BE2C (cell line): ENCODE results near the gene COL23A1.

Experiments
- DNase-seq: peaks from one replicate; pipeline ENCODE4 v3.0.0-alpha.2; 2020
- H3K27me3 ChIP-seq: fragments of 250-450 bp; sonication (Bioruptor Pico); 2 replicates; pipeline ENCODE4 v1.5.1; 2020; ENCODE audit warnings: mild to moderate bottlenecking
- H3K36me3 ChIP-seq: fragments of 250-450 bp; sonication (Bioruptor Pico); 2 replicates; pipeline ENCODE4 v1.5.1; 2020; ENCODE audit warnings: mild to moderate bottlenecking
- H3K4me1 ChIP-seq: fragments of 250-450 bp; sonication (Bioruptor Pico); 2 replicates; pipeline ENCODE4 v1.5.1; 2020
- H3K4me3 ChIP-seq: 2 replicates; pipeline ENCODE4 v1.5.1; 2011; ENCODE audit warnings: low read depth, low read length
- H3K9me3 ChIP-seq: fragments of 250-450 bp; sonication (Bioruptor Pico); 2 replicates; pipeline ENCODE4 v1.5.1; 2020
- TF ChIP-seq, protein P1 (sequence below): IDR thresholded peaks from 2 replicates; pipeline ENCODE4 v1.5.1; 2012; ENCODE audit warnings: mild to moderate bottlenecking, low read depth, low read length

Gene COL23A1

DNA sequence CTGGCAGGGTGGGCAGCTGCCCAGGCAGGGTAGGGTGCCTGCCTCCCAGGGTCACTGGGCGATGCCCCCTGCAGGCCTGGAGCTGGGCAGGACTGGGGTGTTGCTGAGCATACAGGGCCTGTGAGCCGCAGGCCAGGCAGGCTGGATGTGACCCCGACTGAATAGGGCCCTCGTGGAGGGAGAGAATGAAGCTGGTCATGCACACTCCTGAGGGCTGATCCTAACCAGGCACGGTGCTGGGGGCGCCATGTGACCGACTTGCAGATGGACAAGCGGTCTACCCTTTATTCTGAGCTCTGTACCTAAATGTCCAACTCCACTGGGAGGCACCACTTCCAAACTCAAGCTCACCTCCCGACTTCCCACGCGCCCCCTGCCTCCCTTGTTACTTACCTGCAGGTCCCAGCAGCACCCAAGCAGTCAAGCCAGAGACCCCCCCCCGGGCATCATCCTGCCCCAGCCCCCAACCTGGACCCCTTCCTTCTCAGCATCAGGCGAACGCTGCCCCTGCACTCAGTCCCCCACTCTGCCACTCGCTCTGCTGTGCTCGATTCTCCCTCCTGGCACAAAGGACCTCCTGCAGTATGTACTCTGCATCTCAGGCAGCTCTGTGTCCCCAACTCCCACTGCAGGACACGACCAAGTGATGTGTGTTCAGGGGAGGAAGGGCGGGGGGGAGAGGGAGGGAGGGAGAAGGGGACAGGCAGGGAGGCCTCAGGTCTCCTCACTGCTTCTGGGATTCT is 280.8 kb downstream of the COL23A1 start:
- TF ChIP-seq, protein P1, sequence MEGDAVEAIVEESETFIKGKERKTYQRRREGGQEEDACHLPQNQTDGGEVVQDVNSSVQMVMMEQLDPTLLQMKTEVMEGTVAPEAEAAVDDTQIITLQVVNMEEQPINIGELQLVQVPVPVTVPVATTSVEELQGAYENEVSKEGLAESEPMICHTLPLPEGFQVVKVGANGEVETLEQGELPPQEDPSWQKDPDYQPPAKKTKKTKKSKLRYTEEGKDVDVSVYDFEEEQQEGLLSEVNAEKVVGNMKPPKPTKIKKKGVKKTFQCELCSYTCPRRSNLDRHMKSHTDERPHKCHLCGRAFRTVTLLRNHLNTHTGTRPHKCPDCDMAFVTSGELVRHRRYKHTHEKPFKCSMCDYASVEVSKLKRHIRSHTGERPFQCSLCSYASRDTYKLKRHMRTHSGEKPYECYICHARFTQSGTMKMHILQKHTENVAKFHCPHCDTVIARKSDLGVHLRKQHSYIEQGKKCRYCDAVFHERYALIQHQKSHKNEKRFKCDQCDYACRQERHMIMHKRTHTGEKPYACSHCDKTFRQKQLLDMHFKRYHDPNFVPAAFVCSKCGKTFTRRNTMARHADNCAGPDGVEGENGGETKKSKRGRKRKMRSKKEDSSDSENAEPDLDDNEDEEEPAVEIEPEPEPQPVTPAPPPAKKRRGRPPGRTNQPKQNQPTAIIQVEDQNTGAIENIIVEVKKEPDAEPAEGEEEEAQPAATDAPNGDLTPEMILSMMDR: no peak
- H3K36me3 ChIP-seq: no peaks in the 10 kb centered on the region
- DNase-seq: no peak
- H3K4me1 ChIP-seq: no peaks in the 10 kb centered on the region
- no peaks in the 10 kb centered on the region for H3K27me3 ChIP-seq
- no peaks in the 10 kb centered on the region for H3K9me3 ChIP-seq
- H3K4me3 ChIP-seq: no peak overlapping the region

DNA sequence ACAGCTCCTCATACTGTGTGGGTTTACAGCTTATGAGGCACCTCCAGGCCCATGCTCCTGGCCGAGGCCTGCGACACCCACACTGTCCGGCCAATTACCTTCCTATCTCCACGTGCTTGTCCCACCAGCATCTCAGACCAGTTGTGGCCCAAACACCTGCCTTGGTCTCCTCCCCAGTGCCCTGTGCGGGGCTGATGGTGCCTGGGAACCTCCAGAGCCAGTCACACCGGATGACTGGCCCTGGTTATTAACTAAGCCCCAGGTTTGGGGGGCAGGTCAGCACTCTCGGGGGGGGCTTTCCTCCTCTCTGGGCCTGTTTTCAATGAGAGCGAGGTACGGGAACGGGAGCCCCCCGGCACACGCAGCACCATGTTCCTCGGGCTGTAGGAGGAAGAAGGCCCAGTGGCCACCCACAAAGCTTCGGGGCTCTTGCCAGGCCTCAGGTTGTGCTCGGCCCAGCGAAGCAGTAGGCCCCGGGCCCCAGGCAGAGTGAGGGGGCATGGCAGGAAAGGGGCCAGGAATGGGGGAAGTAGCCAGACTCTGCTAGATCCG is 281.6 kb downstream of the COL23A1 start:
- no peak for DNase-seq
- H3K9me3 ChIP-seq: no peaks in the 10 kb centered on the region
- TF ChIP-seq, protein P1: no peak
- no peaks in the 10 kb centered on the region for H3K36me3 ChIP-seq
- H3K27me3 ChIP-seq: no peaks in the 10 kb centered on the region
- H3K4me1 ChIP-seq: no peaks in the 10 kb centered on the region
- no peak overlapping the region for H3K4me3 ChIP-seq

GRCh38 chr5:178307267-178308045 is 282.7 kb downstream of the COL23A1 start:
- no peak overlapping the region for H3K4me3 ChIP-seq
- no peaks in the 10 kb centered on the region for H3K9me3 ChIP-seq
- no peaks in the 10 kb centered on the region for H3K36me3 ChIP-seq
- no peak for DNase-seq
- no peaks in the 10 kb centered on the region for H3K4me1 ChIP-seq
- TF ChIP-seq, protein P1: no peak
- no peaks in the 10 kb centered on the region for H3K27me3 ChIP-seq

- TF ChIP-seq, protein P1: no peak
- no peaks in the 10 kb centered on the region for H3K4me1 ChIP-seq
- DNase-seq: no peak
- no peak overlapping the region for H3K4me3 ChIP-seq
- H3K27me3 ChIP-seq: no peaks in the 10 kb centered on the region
- H3K36me3 ChIP-seq: no peaks in the 10 kb centered on the region
- no peaks in the 10 kb centered on the region for H3K9me3 ChIP-seq
These were observed 283.6 kb downstream of the COL23A1 start for GRCh38 chr5:178306430-178307225.

GRCh38 chr5:178305801-178306200 is 284.4 kb downstream of the COL23A1 start:
- no peak for DNase-seq
- TF ChIP-seq, protein P1: no peak
- Histone ChIP-seq H3K27me3 (no peaks in the 10 kb centered on the region), H3K9me3 (no peaks in the 10 kb centered on the region), H3K4me1 (no peaks in the 10 kb centered on the region), H3K4me3 (no peak overlapping the region), H3K36me3 (no peaks in the 10 kb centered on the region)
